Naive thymus-derived CD4-positive, alpha-beta T cell (primary cell): ENCODE data around the gene EHHADH. TPM values are rescaled to one million over a fixed set of nuclear protein-coding genes. Genes with fewer than 3 reads are reported as not detected.
A peak's percentile ranks its signal among the peaks of the same experiment; 100 is the strongest.

Source experiments
- ATAC-seq: fragments of 150-1000 bp; cut with Tn5 transposase; 2 replicates; pipeline ENCODE4 v1.10.0; 2021; ENCODE audit warnings: mild to moderate bottlenecking, moderate library complexity
- CTCF ChIA-PET: fragments of 350-600 bp; sonication (Branson Sonifier 250); formaldehyde crosslinking; loops from one replicate; lab custom pipeline; 2021; ENCODE audit warnings: antibody characterized with exemption; lab: Charles Lee
- POLR2A ChIA-PET: fragments of 350-600 bp; sonication (Branson Sonifier 250); formaldehyde crosslinking; loops from one replicate; lab custom pipeline; 2021; ENCODE audit warnings: antibody characterized with exemption, inconsistent platforms; lab: Charles Lee
- DNase-seq, 9 donors: peaks; one replicate each; pipeline versions ENCODE4 v3.0.0 to v3.0.0-alpha.2; 2020 to 2022; ENCODE audit warnings: mixed read lengths in 1 of 9
- H3K27ac ChIP-seq: one replicate; pipeline ENCODE4 v1.7.0; 2013; ENCODE audit warnings: mild to moderate bottlenecking, low read depth, low read length, moderate library complexity
- H3K27me3 ChIP-seq, 2 donors: one replicate each; pipeline ENCODE4 v1.7.0; 2013; ENCODE audit warnings: low read length in 2 of 2, mild to moderate bottlenecking in 2 of 2, moderate library complexity in 2 of 2; ENCODE audit not compliant: control insufficient read depth in 2 of 2, insufficient read depth in 2 of 2
- H3K36me3 ChIP-seq, 3 experiments: 1 replicate in 2 of 3; 2 replicates in 1 of 3; pipeline ENCODE4 v1.7.0; 2013; ENCODE audit warnings: low read length in 3 of 3, mild to moderate bottlenecking in 3 of 3, moderate library complexity in 1 of 3; ENCODE audit not compliant: insufficient read depth in 3 of 3, control insufficient read depth in 2 of 3
- H3K4me1 ChIP-seq, 2 donors: one replicate each; pipeline ENCODE4 v1.7.0; 2013; ENCODE audit warnings: low read length in 2 of 2, mild to moderate bottlenecking in 2 of 2, moderate library complexity in 1 of 2; ENCODE audit not compliant: control insufficient read depth in 2 of 2, insufficient read depth in 2 of 2
- H3K4me3 ChIP-seq: 2 replicates; pipeline ENCODE4 v1.7.0; 2013; ENCODE audit warnings: mild to moderate bottlenecking, low read length
- H3K9me3 ChIP-seq, 3 experiments: 1 replicate in 2 of 3; 2 replicates in 1 of 3; pipeline ENCODE4 v1.7.0; 2013; ENCODE audit warnings: low read length in 3 of 3; ENCODE audit not compliant: control insufficient read depth in 2 of 3
- H3K27ac Mint-ChIP-seq, 9 donors: one replicate each; pipeline ENCODE4 v1.8.0; 2020 to 2022; ENCODE audit warnings: mixed read lengths in 9 of 9, mild to moderate bottlenecking in 8 of 9, moderate library complexity in 5 of 9, inconsistent platforms in 2 of 9
- H3K27me3 Mint-ChIP-seq, 5 donors: one replicate each; pipeline ENCODE4 v1.8.0; 2021 to 2022; ENCODE audit warnings: mixed read lengths in 5 of 5, mild to moderate bottlenecking in 1 of 5
- H3K36me3 Mint-ChIP-seq, 5 donors: one replicate each; pipeline ENCODE4 v1.8.0; 2020 to 2022; ENCODE audit warnings: mixed read lengths in 5 of 5, mild to moderate bottlenecking in 3 of 5, inconsistent platforms in 1 of 5
- H3K4me1 Mint-ChIP-seq, 7 donors: one replicate each; pipeline ENCODE4 v1.8.0; 2020 to 2022; ENCODE audit warnings: mixed read lengths in 7 of 7, mild to moderate bottlenecking in 3 of 7, inconsistent platforms in 1 of 7
- H3K4me3 Mint-ChIP-seq, 10 donors: one replicate each; pipeline ENCODE4 v1.8.0; 2020 to 2022; ENCODE audit warnings: mild to moderate bottlenecking in 10 of 10, mixed read lengths in 10 of 10, moderate library complexity in 6 of 10, inconsistent platforms in 2 of 10
- H3K9me3 Mint-ChIP-seq, 11 donors: one replicate each; pipeline ENCODE4 v1.8.0; 2020 to 2022; ENCODE audit warnings: mixed read lengths in 11 of 11, mild to moderate bottlenecking in 4 of 11, inconsistent platforms in 1 of 11, moderate library complexity in 1 of 11
- intact Hi-C, 2 donors: fragments of 100-400 bp; cut with micrococcal nuclease; formaldehyde crosslinking; loops; one replicate each; pipeline ENCODE4 v1.15.1; 2023
- polyA plus RNA-seq, 2 donors: library from polyadenylated mRNA; unstranded; fragments of 300-500 nt; fragmentation: Illumina TruSeq; gene quantifications; one replicate each; pipeline ENCODE4 v1.2.3, GENCODE V29; 2021
- total RNA-seq, 6 experiments: library from RNA in 5 of 6; stranded (reverse) in 5 of 6; gene quantifications; 1 replicate in 5 of 6; 2 replicates in 1 of 6; pipeline ENCODE4 v1.2.3 and lab custom pipeline; 2021 to 2026

Gene EHHADH
- total and polyA plus RNA-seq, 7 experiments from 2014 or later, result 0.45 to 1.7 (median 1.3) TPM

GRCh38 chr3:185282696-185283373, 29.0 kb upstream of the EHHADH start:
- CTCF ChIA-PET, result no interaction called here

GRCh38 chr3:185280572-185281365, 26.9 kb upstream of the EHHADH start:
- Histone ChIP-seq H3K4me3 (no peak overlapping the region), H3K36me3 (no peaks in the 10 kb centered on the region), H3K27me3 (no peaks in the 10 kb centered on the region), H3K27ac (no peak overlapping the region), H3K9me3 (no peaks in the 10 kb centered on the region), H3K4me1 (peaks cover 5 to 12% of the 10 kb centered on the region in 2 donors)
- DNase-seq (peak in 1 of 9 donors; percentile 2), ATAC-seq (no peak)
- POLR2A ChIA-PET, result no interaction called here
- Mint-ChIP-seq H3K9me3 (peaks cover 0 to 27% (median 8%) of the 10 kb centered on the region in 11 donors), H3K36me3 (peaks cover 0 to 17% (median 11%) of the 10 kb centered on the region in 5 donors), H3K4me3 (peak overlapping the region in 3 of 10 donors; percentile 7 to 37 (median 22)), H3K27ac (peak overlapping the region in 1 of 9 donors; percentile 90), H3K27me3 (peaks cover 17 to 41% (median 38%) of the 10 kb centered on the region in 5 donors), H3K4me1 (peaks cover 15 to 31% (median 19%) of the 10 kb centered on the region in 7 donors)
- intact Hi-C loops, result loop anchor here (5.0 to 10.0 kb wide), 3 partner anchors 466 to 1292 kb away; partner anchors contain the start of genes DNAJB11 (in 1 of the 2), TBCCD1 (in 1 of the 2) and VPS8 (in 1 of the 2)
- CTCF ChIA-PET, result no interaction called here

More at GRCh38 chr3:185282696-185283373, 29.0 kb upstream of the EHHADH start:
- Mint-ChIP-seq H3K9me3 (peaks cover 0 to 20% (median 8%) of the 10 kb centered on the region in 11 donors), H3K4me3 (peak overlapping the region; percentile 89 to 100 (median 94)), H3K4me1 (peaks cover 15 to 33% (median 19%) of the 10 kb centered on the region in 7 donors), H3K36me3 (peaks cover 4 to 13% (median 6%) of the 10 kb centered on the region in 5 donors), H3K27ac (peak overlapping the region; percentile 77 to 98 (median 93)), H3K27me3 (peaks cover 9 to 25% (median 22%) of the 10 kb centered on the region in 5 donors)
- Histone ChIP-seq H3K4me3 (peak overlapping the region; percentile 91), H3K36me3 (no peaks in the 10 kb centered on the region), H3K27me3 (no peaks in the 10 kb centered on the region), H3K4me1 (peaks cover 5 to 12% of the 10 kb centered on the region in 2 donors), H3K9me3 (no peaks in the 10 kb centered on the region), H3K27ac (peak overlapping the region; percentile 59)
- peak; percentile 99 for ATAC-seq
- POLR2A ChIA-PET, result no interaction called here
- intact Hi-C loops, result loop anchor here (1.0 to 10.0 kb wide), 9 partner anchors 29 to 1289 kb away; partner anchors contain the start of genes SENP2 (in 2 of the 2), TMEM41A (in 2 of the 2), VPS8 (in 2 of the 2) and DNAJB11 (in 1 of the 2)
- DNase-seq, result peak; percentile 80 to 95 (median 89)

GRCh38 chr3:185279587-185280138, 25.8 kb upstream of the EHHADH start:
- Histone ChIP-seq H3K4me3 (no peak overlapping the region), H3K27me3 (no peaks in the 10 kb centered on the region), H3K36me3 (no peaks in the 10 kb centered on the region), H3K4me1 (peaks cover 5 to 12% of the 10 kb centered on the region in 2 donors), H3K9me3 (no peaks in the 10 kb centered on the region), H3K27ac (no peak overlapping the region)
- peaks cover 20 to 48% (median 45%) of the 10 kb centered on the region in 5 donors for H3K27me3 Mint-ChIP-seq
- H3K27ac Mint-ChIP-seq, result no peak overlapping the region
- H3K4me1 Mint-ChIP-seq, result peaks cover 15 to 27% (median 19%) of the 10 kb centered on the region in 7 donors
- ChIA-PET CTCF (no interaction called here), POLR2A (no interaction called here)
- DNase-seq (no peak), ATAC-seq (no peak)
- intact Hi-C loops, result loop anchor here (5.0 to 10.0 kb wide), 3 partner anchors 465 to 1293 kb away; partner anchors contain the start of genes DNAJB11 (in 1 of the 2), TBCCD1 (in 1 of the 2) and VPS8 (in 1 of the 2)
- peaks cover 0 to 17% (median 8%) of the 10 kb centered on the region in 5 donors for H3K36me3 Mint-ChIP-seq
- peaks cover 0 to 29% (median 11%) of the 10 kb centered on the region in 11 donors for H3K9me3 Mint-ChIP-seq
- no peak overlapping the region for H3K4me3 Mint-ChIP-seq

GRCh38 chr3:185276415-185276814, 22.6 kb upstream of the EHHADH start:
- H3K36me3 Mint-ChIP-seq, result peaks cover 0 to 12% (median 5%) of the 10 kb centered on the region in 5 donors
- H3K4me3 Mint-ChIP-seq, result no peak overlapping the region
- H3K27ac Mint-ChIP-seq, result no peak overlapping the region
- Histone ChIP-seq H3K4me3 (no peak overlapping the region), H3K27ac (no peak overlapping the region), H3K9me3 (no peaks in the 10 kb centered on the region), H3K36me3 (no peaks in the 10 kb centered on the region), H3K27me3 (no peaks in the 10 kb centered on the region), H3K4me1 (no peaks in the 10 kb centered on the region)
- ATAC-seq (no peak), DNase-seq (no peak)
- CTCF ChIA-PET, result no interaction called here
- peaks cover 22 to 63% (median 60%) of the 10 kb centered on the region in 5 donors for H3K27me3 Mint-ChIP-seq
- intact Hi-C loops, result no loop called here
- peaks cover 2 to 26% (median 11%) of the 10 kb centered on the region in 11 donors for H3K9me3 Mint-ChIP-seq
- POLR2A ChIA-PET, result no interaction called here
- peaks cover 0 to 6% (median 5%) of the 10 kb centered on the region in 7 donors for H3K4me1 Mint-ChIP-seq

- ChIA-PET POLR2A (no interaction called here), CTCF (no interaction called here)
- H3K4me3 Mint-ChIP-seq, result no peak overlapping the region
- no peaks in the 10 kb centered on the region for H3K4me1 Mint-ChIP-seq
- H3K9me3 Mint-ChIP-seq, result peaks cover 0 to 19% (median 5%) of the 10 kb centered on the region in 11 donors
- H3K27ac ChIP-seq, result no peak overlapping the region
- H3K4me1 ChIP-seq, result no peaks in the 10 kb centered on the region
- H3K4me3 ChIP-seq, result no peak overlapping the region
- peaks cover 0 to 6% (median 0%) of the 10 kb centered on the region in 5 donors for H3K36me3 Mint-ChIP-seq
- DNase-seq (no peak), ATAC-seq (no peak)
- no peaks in the 10 kb centered on the region for H3K36me3 ChIP-seq
- intact Hi-C loops, result no loop called here
- H3K27me3 ChIP-seq, result no peaks in the 10 kb centered on the region
- peaks cover 27 to 72% (median 58%) of the 10 kb centered on the region in 5 donors for H3K27me3 Mint-ChIP-seq
- H3K27ac Mint-ChIP-seq, result no peak overlapping the region
- no peaks in the 10 kb centered on the region for H3K9me3 ChIP-seq
These were observed 18.2 kb upstream of the EHHADH start for GRCh38 chr3:185272033-185272432.

GRCh38 chr3:185270956-185271332, 17.1 kb upstream of the EHHADH start:
- Histone ChIP-seq H3K4me3 (no peak overlapping the region), H3K4me1 (no peaks in the 10 kb centered on the region), H3K9me3 (no peaks in the 10 kb centered on the region), H3K36me3 (no peaks in the 10 kb centered on the region), H3K27ac (no peak overlapping the region), H3K27me3 (no peaks in the 10 kb centered on the region)
- ATAC-seq (no peak), DNase-seq (no peak)
- Mint-ChIP-seq H3K27ac (no peak overlapping the region), H3K9me3 (peaks cover 0 to 11% (median 4%) of the 10 kb centered on the region in 11 donors), H3K36me3 (no peaks in the 10 kb centered on the region), H3K4me3 (no peak overlapping the region), H3K27me3 (peaks cover 22 to 67% (median 51%) of the 10 kb centered on the region in 5 donors), H3K4me1 (no peaks in the 10 kb centered on the region)
- intact Hi-C loops, result no loop called here
- ChIA-PET POLR2A (no interaction called here), CTCF (no interaction called here)
